Stimulated activated CD8-positive, alpha-beta memory T cell treated with anti-CD3 and anti-CD28 coated beads, Interleukin-2, amount 100 ng/mL, for 48 hours (primary cell): Measurements from ENCODE around the gene ARF6.
"Not testable (repeated sequence)": the region's sequence is repeated elsewhere in the genome, so short reads cannot be mapped to it uniquely, and the experiment has no call there.

Experiments
- DNase-seq, 2 donors: peaks; one replicate each; pipeline ENCODE4 v3.0.0-alpha.2; 2020; ENCODE audit warnings: low read depth in 2 of 2

Gene ARF6

GRCh38 chr14:49876563-49877127, 16.2 kb upstream of the ARF6 start:
- DNase-seq, result no peak

DNA sequence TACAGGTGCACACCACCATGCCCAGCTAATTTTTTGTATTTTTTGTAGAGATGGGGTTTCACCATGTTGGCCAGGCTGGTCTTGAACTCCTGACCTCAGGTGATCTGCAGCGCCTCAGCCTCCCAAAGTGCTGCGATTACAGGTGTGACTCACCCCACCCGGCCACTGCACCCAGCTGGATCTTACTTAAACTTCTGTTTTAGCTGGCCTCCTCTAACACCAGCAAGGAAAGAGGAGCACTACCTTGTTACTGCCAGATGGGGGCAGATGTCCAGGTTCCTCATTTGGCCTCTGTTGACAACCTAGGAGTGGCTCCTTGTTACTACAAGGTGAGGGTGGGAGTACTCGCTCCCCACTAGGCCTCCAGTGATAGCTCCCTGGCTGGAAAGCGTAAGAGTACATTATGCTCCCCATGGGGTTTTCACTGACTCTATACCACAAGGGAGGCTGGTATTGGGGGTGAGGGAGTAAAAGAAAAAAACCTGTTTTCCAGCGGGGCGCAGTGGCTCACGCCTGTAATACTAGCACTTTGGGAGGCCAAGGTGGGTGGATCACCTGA, 13.2 kb upstream of the ARF6 start:
- DNase-seq, result peak in 1 of 2 donors; percentile 52

- DNase-seq, result no peak
Measured at GRCh38 chr14:49880267-49881064, 12.4 kb upstream of the ARF6 start.

- DNase-seq, result no peak
Measured at GRCh38 chr14:49881350-49882001, 11.4 kb upstream of the ARF6 start.

- no peak for DNase-seq
Measured at GRCh38 chr14:49882826-49883694, 9.8 kb upstream of the ARF6 start.

DNA sequence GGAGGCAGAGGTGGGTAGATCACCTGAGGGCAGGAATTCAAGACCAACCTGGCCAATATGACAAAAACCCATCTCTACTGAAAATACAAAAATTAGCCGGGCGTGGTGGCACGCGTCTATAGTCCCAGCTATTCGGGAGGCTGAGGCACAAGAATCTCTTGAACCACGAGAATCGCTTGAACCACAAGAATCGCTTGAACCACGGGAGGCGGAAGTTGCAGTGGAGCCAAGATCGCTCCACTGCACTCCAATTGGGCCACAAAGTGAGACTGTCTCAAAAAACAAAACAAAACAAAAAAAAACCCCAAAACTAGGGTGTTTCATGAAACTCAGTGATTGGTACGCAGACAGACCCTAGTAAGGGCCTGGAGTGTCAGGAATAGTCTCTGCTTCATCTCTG, 6.4 kb upstream of the ARF6 start:
- no peak for DNase-seq

GRCh38 chr14:49888293-49888692, 4.6 kb upstream of the ARF6 start:
- DNase-seq, result no peak

DNA sequence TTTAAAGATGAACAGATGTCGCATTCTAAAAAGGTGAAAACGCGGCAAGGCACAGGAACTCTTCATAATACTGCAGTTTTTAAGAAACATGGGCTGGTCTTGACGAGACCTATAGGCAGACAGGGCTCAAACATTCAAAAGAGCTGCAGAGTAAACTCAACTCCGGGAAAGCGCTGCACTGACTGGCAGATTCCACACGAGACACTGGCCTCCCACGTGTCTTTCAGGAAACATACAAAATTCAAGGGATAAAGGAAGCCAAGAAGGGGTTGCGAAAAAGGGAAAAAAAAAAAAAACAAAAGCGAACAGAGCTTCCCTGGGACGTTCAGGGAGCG, 614 bp upstream of the ARF6 start:
- DNase-seq, result no peak

DNA sequence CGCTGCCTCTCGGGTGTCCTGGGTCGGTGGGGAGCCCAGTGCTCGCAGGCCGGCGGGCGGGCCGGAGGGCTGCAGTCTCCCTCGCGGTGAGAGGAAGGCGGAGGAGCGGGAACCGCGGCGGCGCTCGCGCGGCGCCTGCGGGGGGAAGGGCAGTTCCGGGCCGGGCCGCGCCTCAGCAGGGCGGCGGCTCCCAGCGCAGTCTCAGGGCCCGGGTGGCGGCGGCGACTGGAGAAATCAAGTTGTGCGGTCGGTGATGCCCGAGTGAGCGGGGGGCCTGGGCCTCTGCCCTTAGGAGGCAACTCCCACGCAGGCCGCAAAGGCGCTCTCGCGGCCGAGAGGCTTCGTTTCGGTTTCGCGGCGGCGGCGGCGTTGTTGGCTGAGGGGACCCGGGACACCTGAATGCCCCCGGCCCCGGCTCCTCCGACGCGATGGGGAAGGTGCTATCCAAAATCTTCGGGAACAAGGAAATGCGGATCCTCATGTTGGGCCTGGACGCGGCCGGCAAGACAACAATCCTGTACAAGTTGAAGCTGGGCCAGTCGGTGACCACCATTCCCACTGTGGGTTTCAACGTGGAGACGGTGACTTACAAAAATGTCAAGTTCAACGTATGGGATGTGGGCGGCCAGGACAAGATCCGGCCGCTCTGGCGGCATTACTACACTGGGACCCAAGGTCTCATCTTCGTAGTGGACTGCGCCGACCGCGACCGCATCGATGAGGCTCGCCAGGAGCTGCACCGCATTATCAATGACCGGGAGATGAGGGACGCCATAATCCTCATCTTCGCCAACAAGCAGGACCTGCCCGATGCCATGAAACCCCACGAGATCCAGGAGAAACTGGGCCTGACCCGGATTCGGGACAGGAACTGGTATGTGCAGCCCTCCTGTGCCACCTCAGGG, 679 bp downstream of the ARF6 start:
- peak; percentile 83 to 90 for DNase-seq

DNA sequence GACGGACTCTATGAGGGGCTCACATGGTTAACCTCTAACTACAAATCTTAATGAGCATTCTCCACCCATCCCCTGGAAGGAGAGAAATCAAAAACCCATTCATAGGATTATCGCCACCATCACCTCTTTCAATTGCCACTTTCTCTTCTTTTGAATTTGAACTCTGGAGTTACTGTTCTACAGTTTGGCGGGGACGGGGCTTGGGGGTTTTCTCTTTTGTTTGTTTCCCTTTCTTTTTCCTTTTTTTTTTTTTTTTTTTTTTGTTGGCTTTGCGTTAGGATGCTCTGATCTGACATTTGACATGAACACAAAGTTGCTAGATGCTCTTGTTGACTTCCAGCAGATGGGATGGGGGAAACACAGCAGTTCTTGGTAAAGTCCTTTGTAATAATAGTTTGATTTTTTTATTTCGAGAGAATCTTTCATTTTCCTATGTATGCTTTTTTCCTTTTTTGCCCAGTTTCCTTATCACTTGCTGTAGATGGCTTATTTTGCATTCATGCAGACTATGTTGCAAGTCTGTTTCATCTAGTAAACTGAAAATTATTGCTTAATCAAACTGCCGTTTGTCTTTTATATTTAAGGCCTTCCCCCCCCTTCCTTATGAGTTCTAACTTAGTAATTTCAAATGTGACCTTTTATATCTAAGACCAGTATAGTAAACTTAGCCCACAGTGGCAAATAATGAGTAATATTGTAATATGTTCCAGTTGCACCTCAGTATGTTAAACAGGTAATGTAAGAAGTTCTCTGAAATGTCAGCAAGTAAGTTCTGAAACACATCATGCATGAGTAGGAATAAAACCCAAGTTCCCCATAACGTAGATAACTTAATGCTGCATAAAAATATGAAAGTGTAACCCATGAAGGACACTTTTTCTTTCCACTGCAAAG, 1.6 kb downstream of the ARF6 start:
- not testable (repeated sequence) for DNase-seq

DNA sequence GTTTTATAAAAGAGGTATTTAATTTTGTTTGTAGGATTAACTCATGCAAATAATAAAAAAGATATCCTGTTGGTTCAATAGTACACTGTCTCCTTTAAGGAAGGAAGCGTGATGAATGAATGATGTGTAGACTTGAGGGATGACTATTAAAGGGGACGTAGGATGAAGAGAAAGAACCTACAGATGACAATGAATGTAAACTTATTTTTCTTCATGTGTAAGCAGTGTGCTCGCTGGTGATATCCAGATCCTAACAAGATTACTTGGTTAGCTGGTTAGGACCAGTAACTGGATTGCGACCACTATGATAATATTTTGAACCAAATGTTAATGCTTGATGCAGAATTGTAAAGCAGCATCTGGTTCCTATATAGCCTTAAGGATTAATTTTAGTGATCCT, 2.6 kb downstream of the ARF6 start:
- no peak for DNase-seq

DNA sequence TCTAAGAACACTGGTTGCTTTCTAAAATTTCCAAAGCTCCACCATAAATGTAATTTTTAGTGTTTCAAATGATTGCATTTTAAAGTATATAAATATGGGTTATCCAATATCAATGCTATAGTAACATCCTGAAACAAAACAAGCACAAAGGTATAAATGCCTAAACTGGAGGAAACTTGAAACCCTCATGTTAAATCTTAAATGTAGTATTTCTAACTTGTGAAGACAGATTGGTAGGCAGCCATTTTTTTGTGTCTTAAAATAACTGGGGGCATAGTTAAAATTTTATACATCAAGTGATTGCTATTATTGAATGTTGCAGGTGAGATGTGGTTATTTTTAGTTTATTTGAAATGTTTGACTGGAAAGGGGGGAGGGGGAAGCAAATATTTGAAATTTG, 3.4 kb downstream of the ARF6 start:
- DNase-seq, result not testable (repeated sequence)

GRCh38 chr14:49896966-49897365, 4.1 kb downstream of the ARF6 start:
- DNase-seq, result no peak

GRCh38 chr14:49897414-49897813, 4.5 kb downstream of the ARF6 start:
- no peak for DNase-seq

- no peak for DNase-seq
Measured at GRCh38 chr14:49897965-49898364, 5.1 kb downstream of the ARF6 start.

DNA sequence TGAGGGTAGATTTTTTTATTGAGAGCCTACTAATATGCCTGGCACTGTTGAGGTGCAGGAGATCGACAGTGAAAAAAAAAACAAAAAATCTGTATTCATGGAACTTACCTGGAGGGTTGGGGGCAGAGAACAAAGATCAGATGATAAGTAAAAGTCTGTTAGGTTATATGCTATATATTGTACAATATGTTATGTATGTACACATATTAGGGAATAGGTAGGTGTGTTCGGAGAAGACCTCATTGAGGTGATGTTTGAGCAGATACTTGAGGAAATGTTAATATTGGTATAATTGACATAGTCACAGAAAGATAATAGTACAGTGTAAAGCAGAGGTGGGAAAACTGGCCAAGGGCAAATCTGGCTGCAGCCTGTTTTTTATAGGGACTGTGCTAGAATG, 5.6 kb downstream of the ARF6 start:
- no peak for DNase-seq

GRCh38 chr14:49900973-49901372, 8.1 kb downstream of the ARF6 start:
- no peak for DNase-seq

- DNase-seq, result not testable (repeated sequence)
Measured at GRCh38 chr14:49902679-49903246, 9.9 kb downstream of the ARF6 start.

DNA sequence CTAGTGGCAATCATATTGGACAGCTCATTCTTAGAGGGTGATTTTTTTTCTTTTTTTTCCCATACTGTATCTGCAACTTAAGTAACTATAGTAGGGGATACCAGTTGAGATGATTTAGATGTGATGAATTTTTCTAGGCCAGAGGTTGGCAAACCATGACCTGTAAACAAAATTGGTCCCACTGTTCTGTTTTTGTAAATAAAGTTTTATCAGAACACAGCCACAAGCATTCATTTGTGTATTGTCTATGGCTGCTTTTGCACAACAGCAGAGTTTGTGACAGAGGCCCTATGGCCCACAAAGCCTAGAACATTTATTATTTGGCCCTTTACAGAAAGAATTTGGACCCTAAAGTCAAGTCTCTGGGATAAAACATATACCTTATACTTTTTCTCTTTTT, 11.4 kb downstream of the ARF6 start:
- no peak for DNase-seq

DNA sequence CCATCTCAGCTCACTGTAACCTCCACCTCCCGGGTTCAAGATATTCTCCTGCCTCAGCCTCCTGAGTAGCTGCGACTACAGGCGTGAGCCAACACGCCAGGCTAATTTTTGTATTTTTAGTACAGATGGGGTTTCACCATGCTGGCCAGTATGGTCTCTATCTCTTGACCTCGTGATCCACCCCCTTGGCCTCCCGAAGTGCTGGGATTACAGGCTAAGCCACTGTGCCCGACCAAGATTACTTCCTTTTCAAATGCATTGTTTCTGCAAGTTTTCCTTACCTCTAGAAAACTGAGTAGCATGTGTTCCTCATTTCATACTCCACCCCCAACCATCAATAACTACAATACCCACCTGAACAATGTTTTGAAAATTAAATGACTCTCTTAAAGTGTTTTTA, 13.1 kb downstream of the ARF6 start:
- DNase-seq, result no peak
